ENCODE measurements around the gene HYI. TPM values are rescaled to one million over a fixed set of nuclear protein-coding genes. Genes with fewer than 3 reads are reported as not detected.

HYI gene
- total RNA-seq, 2 donors from 2014 or later: 34.4 to 34.8 TPM

GRCh38 chr1:43495204-43495603, 41.5 kb upstream of the HYI start:
- H3K27ac ChIP-seq (ENCODE audit: low read depth, low read length): no peak overlapping the region
- peaks cover 23% of the 10 kb centered on the region for H3K9me3 ChIP-seq (ENCODE audit: control insufficient read depth, low read length)
- no peaks in the 10 kb centered on the region for H3K36me3 ChIP-seq (ENCODE audit: control insufficient read depth, insufficient read depth, low read length)
- Mint-ChIP-seq H3K27me3 (ENCODE audit: insufficient read depth) (peaks cover 1% of the 10 kb centered on the region), H3K4me1 (peaks cover 9% of the 10 kb centered on the region), H3K4me3 (no peak overlapping the region), H3K27ac (no peak overlapping the region), H3K9me3 (peaks cover 20% of the 10 kb centered on the region), H3K36me3 (ENCODE audit: low read depth) (no peaks in the 10 kb centered on the region)
- no peak overlapping the region for H3K4me3 ChIP-seq (ENCODE audit: low read length)
- 88 to 91% methylated on average over 7 of the region's 7 CpGs for WGBS, 2 experiments (ENCODE audit: insufficient coverage in 1 of 2, insufficient read length in 1 of 2)
- H3K27me3 ChIP-seq (ENCODE audit: control insufficient read depth, insufficient read depth, low read length, poor library complexity, severe bottlenecking): no peaks in the 10 kb centered on the region
- peak; percentile 58 for DNase-seq
- no peak overlapping the region for H3K9ac ChIP-seq (ENCODE audit: extremely low read depth, low read length, poor library complexity, severe bottlenecking)
- no peaks in the 10 kb centered on the region for H3K4me1 ChIP-seq (ENCODE audit: control insufficient read depth, insufficient read depth, low read length)
- no peak for TF ChIP-seq CTCF (conservative IDR thresholded peaks at IDR 0.05)

DNA sequence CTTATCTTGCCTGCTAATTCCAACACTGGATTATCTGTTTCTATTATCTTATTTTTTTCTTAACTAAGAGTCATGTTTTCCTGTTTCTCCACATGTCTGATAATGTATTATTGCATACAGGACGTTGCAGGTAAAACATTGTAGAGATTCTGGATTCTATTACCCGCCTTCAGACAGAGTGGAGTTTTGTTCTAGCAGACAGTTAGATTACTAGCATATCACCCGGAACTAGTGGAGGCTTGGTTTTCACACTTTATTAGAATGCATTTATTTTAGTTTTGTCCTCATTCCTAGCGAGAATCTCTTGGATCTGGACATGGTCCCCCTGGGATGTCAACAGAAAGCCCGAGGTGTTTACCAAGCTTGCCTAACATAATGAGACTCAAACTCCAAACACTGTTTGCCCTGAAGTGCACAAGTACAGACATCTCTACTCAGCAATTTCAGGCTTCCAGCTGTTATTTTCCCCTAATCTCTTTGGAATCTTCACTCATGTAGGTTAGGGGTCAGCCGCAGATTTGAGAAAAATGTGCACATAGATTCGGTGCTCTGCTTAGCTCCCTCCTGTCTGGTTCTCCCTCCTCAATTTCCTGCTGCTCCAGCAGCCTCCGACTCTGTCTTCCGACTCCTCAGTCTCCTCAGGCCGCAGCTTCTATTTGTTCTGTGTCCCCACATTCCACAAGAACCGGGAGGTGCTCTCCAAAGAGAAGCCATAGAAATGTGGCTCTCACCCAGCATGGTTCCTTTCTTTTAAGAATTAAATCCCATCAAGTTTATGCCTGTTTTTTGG, 40.1 kb upstream of the HYI start:
- WGBS, 2 experiments (ENCODE audit: insufficient coverage in 1 of 2, insufficient read length in 1 of 2): 57 to 59% methylated on average over 9 to 11 of the region's 11 CpGs
- no peaks in the 10 kb centered on the region for H3K27me3 ChIP-seq (ENCODE audit: control insufficient read depth, insufficient read depth, low read length, poor library complexity, severe bottlenecking)
- H3K4me3 ChIP-seq (ENCODE audit: low read length): no peak overlapping the region
- H3K27ac ChIP-seq (ENCODE audit: low read depth, low read length): no peak overlapping the region
- Mint-ChIP-seq H3K9me3 (peaks cover 32% of the 10 kb centered on the region), H3K27me3 (ENCODE audit: insufficient read depth) (peaks cover 4% of the 10 kb centered on the region), H3K27ac (peak overlapping the region; percentile 73), H3K36me3 (ENCODE audit: low read depth) (no peaks in the 10 kb centered on the region), H3K4me3 (no peak overlapping the region), H3K4me1 (peaks cover 9% of the 10 kb centered on the region)
- TF ChIP-seq CTCF (conservative IDR thresholded peaks at IDR 0.05): no peak
- no peaks in the 10 kb centered on the region for H3K4me1 ChIP-seq (ENCODE audit: control insufficient read depth, insufficient read depth, low read length)
- peaks cover 23% of the 10 kb centered on the region for H3K9me3 ChIP-seq (ENCODE audit: control insufficient read depth, low read length)
- no peaks in the 10 kb centered on the region for H3K36me3 ChIP-seq (ENCODE audit: control insufficient read depth, insufficient read depth, low read length)
- no peak overlapping the region for H3K9ac ChIP-seq (ENCODE audit: extremely low read depth, low read length, poor library complexity, severe bottlenecking)
- peak; percentile 78 for DNase-seq

GRCh38 chr1:43492826-43493225, 39.1 kb upstream of the HYI start:
- Mint-ChIP-seq H3K4me3 (no peak overlapping the region), H3K9me3 (peaks cover 40% of the 10 kb centered on the region), H3K27me3 (ENCODE audit: insufficient read depth) (peaks cover 4% of the 10 kb centered on the region), H3K27ac (no peak overlapping the region), H3K36me3 (ENCODE audit: low read depth) (no peaks in the 10 kb centered on the region), H3K4me1 (peaks cover 9% of the 10 kb centered on the region)
- H3K4me1 ChIP-seq (ENCODE audit: control insufficient read depth, insufficient read depth, low read length): no peaks in the 10 kb centered on the region
- peaks cover 29% of the 10 kb centered on the region for H3K9me3 ChIP-seq (ENCODE audit: control insufficient read depth, low read length)
- WGBS, 2 experiments (ENCODE audit: insufficient coverage in 1 of 2, insufficient read length in 1 of 2): 86 to 93% methylated on average over 2 of the region's 2 CpGs
- no peak for TF ChIP-seq CTCF (conservative IDR thresholded peaks at IDR 0.05)
- H3K4me3 ChIP-seq (ENCODE audit: low read length): no peak overlapping the region
- H3K27ac ChIP-seq (ENCODE audit: low read depth, low read length): no peak overlapping the region
- DNase-seq: no peak
- no peak overlapping the region for H3K9ac ChIP-seq (ENCODE audit: extremely low read depth, low read length, poor library complexity, severe bottlenecking)
- no peaks in the 10 kb centered on the region for H3K36me3 ChIP-seq (ENCODE audit: control insufficient read depth, insufficient read depth, low read length)
- H3K27me3 ChIP-seq (ENCODE audit: control insufficient read depth, insufficient read depth, low read length, poor library complexity, severe bottlenecking): no peaks in the 10 kb centered on the region
